H9 (cell line): ENCODE data around the gene FAM163B. TPM values are rescaled to one million over a fixed set of nuclear protein-coding genes. Genes with fewer than 3 reads are reported as not detected.

ENCODE experiments used
- DNase-seq: peaks from one replicate; pipeline ENCODE4 v3.0.0-alpha.2; 2017
- H2AFZ ChIP-seq: one replicate; pipeline ENCODE4 v1.6.1; 2013; ENCODE audit warnings: mild to moderate bottlenecking, low read length, control low read depth, moderate library complexity
- H2AK5ac ChIP-seq: 2 replicates; pipeline ENCODE4 v1.6.1; 2013; ENCODE audit warnings: low read length, control low read depth, mixed read lengths; ENCODE audit not compliant: insufficient read length
- H2BK120ac ChIP-seq: one replicate; pipeline ENCODE4 v1.6.1; 2013; ENCODE audit warnings: low read depth, mild to moderate bottlenecking, low read length, control low read depth, inconsistent platforms; ENCODE audit not compliant: poor library complexity, severe bottlenecking
- H2BK12ac ChIP-seq: 2 replicates; pipeline ENCODE4 v1.6.1; 2013; ENCODE audit warnings: low read length, control low read depth, mixed read lengths, low read depth; ENCODE audit not compliant: insufficient read length
- H2BK15ac ChIP-seq: 2 replicates; pipeline ENCODE4 v1.6.1; 2013; ENCODE audit warnings: low read depth, low read length, control low read depth
- H2BK20ac ChIP-seq: one replicate; pipeline ENCODE4 v1.6.1; 2013; ENCODE audit warnings: low read depth, mild to moderate bottlenecking, low read length, control low read depth, inconsistent platforms; ENCODE audit not compliant: poor library complexity, severe bottlenecking
- H2BK5ac ChIP-seq: 2 replicates; pipeline ENCODE4 v1.6.1; 2013; ENCODE audit warnings: low read length, control low read depth, mixed read lengths; ENCODE audit not compliant: insufficient read length
- H3K14ac ChIP-seq: 2 replicates; pipeline ENCODE4 v1.6.1; 2013; ENCODE audit warnings: low read length, control low read depth; ENCODE audit not compliant: insufficient read depth
- H3K18ac ChIP-seq: 2 replicates; pipeline ENCODE4 v1.6.1; 2013; ENCODE audit warnings: low read depth, mild to moderate bottlenecking, mixed read lengths, low read length, control low read depth; ENCODE audit not compliant: insufficient read length
- H3K23ac ChIP-seq: 2 replicates; pipeline ENCODE4 v1.6.1; 2013; ENCODE audit warnings: low read length, control low read depth, mixed read lengths, low read depth; ENCODE audit not compliant: insufficient read length
- H3K23me2 ChIP-seq: 2 replicates; pipeline ENCODE4 v1.6.1; 2013; ENCODE audit warnings: low read depth, mild to moderate bottlenecking, mixed read lengths, low read length, control low read depth; ENCODE audit not compliant: insufficient read length, poor library complexity, severe bottlenecking
- H3K27ac ChIP-seq: 2 replicates; pipeline ENCODE4 v1.5.1; 2013; ENCODE audit warnings: low read length, control low read depth, mixed read lengths, low read depth; ENCODE audit not compliant: insufficient read length
- H3K27me3 ChIP-seq: 2 replicates; pipeline ENCODE4 v1.6.1; 2013; ENCODE audit warnings: low read length, control low read depth, inconsistent platforms; ENCODE audit not compliant: insufficient read depth
- H3K4ac ChIP-seq: 2 replicates; pipeline ENCODE4 v1.6.1; 2013; ENCODE audit warnings: low read depth, mild to moderate bottlenecking, control low read depth, inconsistent platforms, low read length, moderate library complexity
- H3K4me1 ChIP-seq: 2 replicates; pipeline ENCODE4 v1.6.1; 2013; ENCODE audit warnings: low read length, control low read depth, inconsistent platforms; ENCODE audit not compliant: insufficient read depth
- H3K4me2 ChIP-seq: 2 replicates; pipeline ENCODE4 v1.6.1; 2013; ENCODE audit warnings: low read length, control low read depth, mixed read lengths; ENCODE audit not compliant: insufficient read length, insufficient read depth
- H3K56ac ChIP-seq: 2 replicates; pipeline ENCODE4 v1.6.1; 2013; ENCODE audit warnings: low read depth, mild to moderate bottlenecking, mixed read lengths, low read length, control low read depth; ENCODE audit not compliant: insufficient read length
- H3K79me1 ChIP-seq: 2 replicates; pipeline ENCODE4 v1.6.1; 2013; ENCODE audit warnings: low read depth, mild to moderate bottlenecking, moderate library complexity, low read length, control low read depth, inconsistent platforms; ENCODE audit not compliant: insufficient read depth, poor library complexity, severe bottlenecking
- H3K79me2 ChIP-seq: 2 replicates; pipeline ENCODE4 v1.6.1; 2013; ENCODE audit warnings: low read length, control low read depth, inconsistent platforms; ENCODE audit not compliant: insufficient read depth
- H3K9ac ChIP-seq: 2 replicates; pipeline ENCODE4 v1.6.1; 2013; ENCODE audit warnings: low read length, control low read depth, mixed read lengths; ENCODE audit not compliant: insufficient read length; ENCODE audit errors: extremely low read depth
- H3K9me3 ChIP-seq: one replicate; pipeline ENCODE4 v1.6.1; 2013; ENCODE audit warnings: low read depth, low read length, inconsistent platforms; ENCODE audit not compliant: control insufficient read depth
- H3T11ph ChIP-seq: one replicate; pipeline ENCODE4 v1.6.1; 2013; ENCODE audit warnings: mild to moderate bottlenecking, low read length, control low read depth, inconsistent platforms
- H4K20me1 ChIP-seq: one replicate; pipeline ENCODE4 v1.6.1; 2013; ENCODE audit not compliant: control insufficient read depth, insufficient read length, insufficient read depth
- H4K5ac ChIP-seq: 2 replicates; pipeline ENCODE4 v1.6.1; 2013; ENCODE audit warnings: low read depth, mild to moderate bottlenecking, mixed read lengths, low read length, control low read depth; ENCODE audit not compliant: insufficient read length
- H4K8ac ChIP-seq: replicated peaks from 2 replicates; pipeline ENCODE4 v1.6.1; 2013; ENCODE audit warnings: low read length, control low read depth, mixed read lengths, low read depth; ENCODE audit not compliant: insufficient read length
- H4K91ac ChIP-seq: 2 replicates; pipeline ENCODE4 v1.6.1; 2013; ENCODE audit warnings: low read depth, mild to moderate bottlenecking, moderate library complexity, mixed read lengths, low read length, control low read depth; ENCODE audit not compliant: insufficient read length
- H3K27ac Mint-ChIP-seq, 3 experiments: 2 replicates in 2 of 3; 3 replicates in 1 of 3; pipeline ENCODE4 v1.8.0; 2020 to 2021; ENCODE audit warnings: mixed read lengths in 3 of 3, mild to moderate bottlenecking in 1 of 3, moderate library complexity in 1 of 3
- H3K27me3 Mint-ChIP-seq: 2 replicates; pipeline ENCODE4 v1.8.0; 2021; ENCODE audit warnings: low read depth, mild to moderate bottlenecking, moderate library complexity, mixed read lengths
- H3K36me3 Mint-ChIP-seq, 3 experiments: 2 replicates in 2 of 3; 3 replicates in 1 of 3; pipeline ENCODE4 v1.8.0; 2020 to 2021; ENCODE audit warnings: low read depth in 3 of 3, mixed read lengths in 3 of 3; ENCODE audit not compliant: insufficient read depth in 1 of 3
- H3K4me1 Mint-ChIP-seq, 2 experiments: 2 replicates each; pipeline ENCODE4 v1.8.0; 2020; ENCODE audit warnings: mixed read lengths in 2 of 2
- H3K4me3 Mint-ChIP-seq, 2 experiments: 2 replicates in 1 of 2; 3 replicates in 1 of 2; pipeline ENCODE4 v1.8.0; 2020 to 2021; ENCODE audit warnings: mild to moderate bottlenecking in 2 of 2, mixed read lengths in 2 of 2, moderate library complexity in 1 of 2
- H3K9me3 Mint-ChIP-seq, 2 experiments: 2 replicates in 1 of 2; 3 replicates in 1 of 2; pipeline ENCODE4 v1.8.0; 2020; ENCODE audit warnings: mild to moderate bottlenecking in 2 of 2, mixed read lengths in 2 of 2, moderate library complexity in 1 of 2
- WGBS: extraction: QIAGEN DNeasy Blood & Tissue Kit; methylation state at CpG from one replicate; pipeline ENCODE4 v1.1.7; 2013; ENCODE audit warnings: missing lambda C conversion rate, low lambda C conversion rate, mixed read lengths; ENCODE audit not compliant: insufficient read length; ENCODE audit errors: extremely low coverage; 5-methylcytosine and 5-hydroxymethylcytosine counted together
- total RNA-seq: library from RNA; stranded (reverse); gene quantifications from 2 replicates; pipeline ENCODE4 v1.2.1, GENCODE V29; 2021
- TF ChIP-seq, protein P1 (sequence below): fragments of 200-600 bp; sonication (generic); conservative IDR thresholded peaks from 3 replicates; pipeline ENCODE4 v1.8.0; 2021; ENCODE audit warnings: antibody characterized with exemption, mild to moderate bottlenecking

The FAM163B gene
- total RNA-seq, 1 experiment from 2014 or later, result 0.39 TPM

DNA sequence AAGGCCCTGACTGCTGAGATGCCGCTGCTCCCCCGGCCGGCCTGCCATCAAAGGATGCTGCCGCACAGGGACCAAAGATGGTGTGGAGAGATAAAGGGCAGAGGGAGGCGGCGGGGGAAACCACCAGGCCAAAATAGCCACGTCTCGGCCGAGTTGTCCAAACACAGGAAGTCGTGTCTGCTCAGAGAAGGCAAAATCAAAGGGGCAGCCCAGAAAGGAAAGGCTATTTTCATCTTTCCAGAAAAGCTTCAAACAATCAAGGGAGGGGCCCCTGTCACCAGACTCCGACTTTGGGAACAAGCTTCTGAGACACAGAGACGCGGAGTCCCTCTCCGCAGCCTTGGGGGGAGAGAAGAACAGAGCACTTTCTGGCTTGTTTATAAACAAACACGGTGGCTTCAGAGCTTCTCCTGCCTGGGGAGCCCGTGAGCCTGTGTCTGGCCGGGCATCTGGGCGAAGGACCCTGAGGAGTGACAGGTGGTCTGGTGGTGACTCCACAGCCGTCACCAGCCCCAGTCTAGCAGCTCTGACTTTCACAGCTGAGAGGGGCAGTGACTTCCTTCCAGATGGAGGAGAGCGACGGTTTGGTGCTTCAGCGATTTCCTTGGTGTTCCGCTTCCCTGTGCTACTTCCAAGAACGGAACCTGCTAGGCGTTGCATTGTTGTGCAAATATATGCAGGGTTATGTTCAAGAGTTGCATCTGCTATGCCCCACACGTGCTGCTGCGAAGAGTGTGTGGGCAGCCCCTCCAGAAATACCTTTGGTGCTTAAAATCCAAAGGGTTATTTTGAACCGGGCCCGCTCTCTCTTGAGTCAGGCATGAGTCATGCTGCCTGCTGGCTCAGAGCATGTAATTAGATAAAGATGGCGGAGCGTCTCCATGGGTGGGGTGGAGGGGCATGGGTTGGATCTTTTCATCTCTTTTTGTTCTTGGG is 50.7 kb downstream of the FAM163B start:
- Histone ChIP-seq H3K79me1 (no peaks in the 10 kb centered on the region), H3K4ac (no peak overlapping the region), H4K91ac (no peak overlapping the region), H3K79me2 (no peaks in the 10 kb centered on the region), H3K56ac (no peak overlapping the region), H2BK120ac (no peak overlapping the region), H3K14ac (no peak overlapping the region; the same call in 1 of the 2 replicates), H3K9me3 (no peaks in the 10 kb centered on the region), H2BK12ac (no peak overlapping the region), H3K27ac (peak overlapping the region; percentile 8), H3K18ac (peak overlapping the region; percentile 50), H4K20me1 (no peaks in the 10 kb centered on the region), H2BK20ac (no peak overlapping the region), H2AK5ac (no peak overlapping the region), H2BK15ac (no peak overlapping the region), H3T11ph (no peak overlapping the region), H3K4me2 (no peak overlapping the region), H3K23ac (no peak overlapping the region), H4K5ac (no peak overlapping the region), H3K4me1 (peaks cover 2% of the 10 kb centered on the region; the same call in 1 of the 2 replicates), H3K23me2 (no peaks in the 10 kb centered on the region), H2AFZ (no peak overlapping the region), H2BK5ac (no peak overlapping the region), H3K9ac (no peak overlapping the region), H3K27me3 (no peaks in the 10 kb centered on the region), H4K8ac (no peak overlapping the region)
- Mint-ChIP-seq H3K27ac (peak overlapping the region; percentile 31 to 94 (median 82); a peak in 5 of 7 replicates), H3K4me3 (peak overlapping the region in 1 of 2 experiments; percentile 54; a peak in 4 of 5 replicates), H3K36me3 (peaks cover 0 to 3% (median 0%) of the 10 kb centered on the region in 3 experiments; a peak in 2 of 7 replicates), H3K9me3 (no peaks in the 10 kb centered on the region; a peak in 1 of 5 replicates), H3K27me3 (peaks cover 7% of the 10 kb centered on the region), H3K4me1 (peaks cover 29 to 34% of the 10 kb centered on the region in 2 experiments)
- DNase-seq, result no peak
- no CpG with 5 or more reads among the region's 31 CpGs for WGBS
- TF ChIP-seq, protein P1, sequence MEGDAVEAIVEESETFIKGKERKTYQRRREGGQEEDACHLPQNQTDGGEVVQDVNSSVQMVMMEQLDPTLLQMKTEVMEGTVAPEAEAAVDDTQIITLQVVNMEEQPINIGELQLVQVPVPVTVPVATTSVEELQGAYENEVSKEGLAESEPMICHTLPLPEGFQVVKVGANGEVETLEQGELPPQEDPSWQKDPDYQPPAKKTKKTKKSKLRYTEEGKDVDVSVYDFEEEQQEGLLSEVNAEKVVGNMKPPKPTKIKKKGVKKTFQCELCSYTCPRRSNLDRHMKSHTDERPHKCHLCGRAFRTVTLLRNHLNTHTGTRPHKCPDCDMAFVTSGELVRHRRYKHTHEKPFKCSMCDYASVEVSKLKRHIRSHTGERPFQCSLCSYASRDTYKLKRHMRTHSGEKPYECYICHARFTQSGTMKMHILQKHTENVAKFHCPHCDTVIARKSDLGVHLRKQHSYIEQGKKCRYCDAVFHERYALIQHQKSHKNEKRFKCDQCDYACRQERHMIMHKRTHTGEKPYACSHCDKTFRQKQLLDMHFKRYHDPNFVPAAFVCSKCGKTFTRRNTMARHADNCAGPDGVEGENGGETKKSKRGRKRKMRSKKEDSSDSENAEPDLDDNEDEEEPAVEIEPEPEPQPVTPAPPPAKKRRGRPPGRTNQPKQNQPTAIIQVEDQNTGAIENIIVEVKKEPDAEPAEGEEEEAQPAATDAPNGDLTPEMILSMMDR, result no peak
